ENCODE results near the gene TMPRSS6. TPM values are rescaled to one million over a fixed set of nuclear protein-coding genes. Genes with fewer than 3 reads are reported as not detected.

TMPRSS6 gene
- total RNA-seq, 1 experiment from 2014 or later: 0.39 TPM

GRCh38 chr22:37074537-37074936, 35.0 kb downstream of the TMPRSS6 start:
- no peak overlapping the region for H3K4me2 ChIP-seq (ENCODE audit: low read length)
- no peak for TF ChIP-seq CEBPB (IDR thresholded peaks at IDR 0.05; ENCODE audit: low read depth)
- TF ChIP-seq SRF (IDR thresholded peaks at IDR 0.05; ENCODE audit: low read depth): no peak
- TF ChIP-seq TCF7L2 (IDR thresholded peaks at IDR 0.05; ENCODE audit: borderline replicate concordance, extremely low read depth, insufficient read depth, insufficient read length): no peak
- no peaks in the 10 kb centered on the region for H3K79me2 ChIP-seq (ENCODE audit: insufficient read depth, low read length)
- H3K36me3 ChIP-seq (ENCODE audit: control insufficient read depth in 1 of 2, insufficient read depth in 2 of 2, low read length in 2 of 2): no peaks in the 10 kb centered on the region
- ChIA-PET RAD21 (ENCODE audit: low non-redundant PET in 1 of 2, low total read pairs in 2 of 2, uncharacterized antibody in 2 of 2, unreplicated experiment in 2 of 2) (no interaction called here), POLR2A (no interaction called here), CTCF (no interaction called here)
- no peak overlapping the region for H3K4me3 ChIP-seq (replicated peaks in 1 of 2; ENCODE audit: low read depth in 1 of 2, low read length in 2 of 2)
- ATAC-seq (no peak), DNase-seq (ENCODE audit: low read depth, low spot score) (no peak)
- no peak overlapping the region for H3K27ac ChIP-seq (ENCODE audit: low read depth, low read length)
- H3K27me3 ChIP-seq (ENCODE audit: insufficient read depth, low read length): peaks cover 18% of the 10 kb centered on the region
- no peaks in the 10 kb centered on the region for H3K9me2 ChIP-seq (ENCODE audit: insufficient read depth)
- peaks cover 0 to 5% of the 10 kb centered on the region in 2 experiments; a peak in 2 of 4 replicates for H3K4me1 ChIP-seq (ENCODE audit: control insufficient read depth in 1 of 2, insufficient read depth in 2 of 2, low read length in 2 of 2)
- BruUV-seq (replicated peaks): no TSS peak
- H4K20me1 ChIP-seq (ENCODE audit: insufficient read depth): no peaks in the 10 kb centered on the region
- H2AFZ ChIP-seq (ENCODE audit: low read depth, low read length, poor library complexity, severe bottlenecking): no peak overlapping the region
- no peaks in the 10 kb centered on the region; a peak in 1 of 4 replicates for H3K9me3 ChIP-seq (ENCODE audit: control insufficient read depth in 1 of 2, insufficient read depth in 1 of 2, low read depth in 1 of 2, low read length in 2 of 2)
- intact Hi-C loops (cut with micrococcal nuclease): no loop called here
- H3K9ac ChIP-seq (ENCODE audit: low read length): no peak overlapping the region

GRCh38 chr22:37072673-37073072, 36.8 kb downstream of the TMPRSS6 start:
- H3K27ac ChIP-seq (ENCODE audit: low read depth, low read length): no peak overlapping the region
- no peaks in the 10 kb centered on the region for H3K36me3 ChIP-seq (ENCODE audit: control insufficient read depth in 1 of 2, insufficient read depth in 2 of 2, low read length in 2 of 2)
- peaks cover 18% of the 10 kb centered on the region for H3K27me3 ChIP-seq (ENCODE audit: insufficient read depth, low read length)
- no TSS peak for BruUV-seq (replicated peaks)
- no peaks in the 10 kb centered on the region for H3K4me1 ChIP-seq (ENCODE audit: control insufficient read depth in 1 of 2, insufficient read depth in 2 of 2, low read length in 2 of 2)
- ChIA-PET RAD21 (ENCODE audit: low non-redundant PET in 1 of 2, low total read pairs in 2 of 2, uncharacterized antibody in 2 of 2, unreplicated experiment in 2 of 2) (no interaction called here), CTCF (no interaction called here), POLR2A (no interaction called here)
- ATAC-seq (no peak), DNase-seq (ENCODE audit: low read depth, low spot score) (no peak)
- no peak overlapping the region for H3K4me3 ChIP-seq (replicated peaks in 1 of 2; ENCODE audit: low read depth in 1 of 2, low read length in 2 of 2)
- H3K9me3 ChIP-seq (ENCODE audit: control insufficient read depth in 1 of 2, insufficient read depth in 1 of 2, low read depth in 1 of 2, low read length in 2 of 2): no peaks in the 10 kb centered on the region; a peak in 1 of 4 replicates
- H3K9ac ChIP-seq (ENCODE audit: low read length): no peak overlapping the region
- no peak overlapping the region for H3K4me2 ChIP-seq (ENCODE audit: low read length)
- H4K20me1 ChIP-seq (ENCODE audit: insufficient read depth): no peaks in the 10 kb centered on the region
- no peaks in the 10 kb centered on the region for H3K9me2 ChIP-seq (ENCODE audit: insufficient read depth)
- no peaks in the 10 kb centered on the region for H3K79me2 ChIP-seq (ENCODE audit: insufficient read depth, low read length)
- TF ChIP-seq ZNF274 (IDR thresholded peaks at IDR 0.05; ENCODE audit: low read depth, low read length) (no peak), REST (IDR thresholded peaks at IDR 0.05; ENCODE audit: low read depth) (no peak), FOSL1 (IDR thresholded peaks at IDR 0.05; ENCODE audit: low read depth) (no peak), ZBTB33 (IDR thresholded peaks at IDR 0.05; ENCODE audit: extremely low read depth, insufficient replicate concordance, low read length) (no peak), JUND (IDR thresholded peaks at IDR 0.05) (no peak), TCF7L2 (IDR thresholded peaks at IDR 0.05; ENCODE audit: borderline replicate concordance, extremely low read depth, insufficient read depth, insufficient read length) (no peak), RAD21 (IDR thresholded peaks at IDR 0.05; ENCODE audit: low read depth) (no peak), EGR1 (IDR thresholded peaks at IDR 0.05; ENCODE audit: low read depth) (no peak)
- intact Hi-C loops (cut with micrococcal nuclease): no loop called here
- no peak overlapping the region for H2AFZ ChIP-seq (ENCODE audit: low read depth, low read length, poor library complexity, severe bottlenecking)

Measured in HCT116 (cell line).